ENCODE data around the gene MAGI2.

Gene MAGI2

GRCh38 chr7:78111386-78111785, 1342.1 kb downstream of the MAGI2 start:
- no peak for DNase-seq

GRCh38 chr7:78103475-78103874, 1350.0 kb downstream of the MAGI2 start:
- DNase-seq: no peak

- DNase-seq: no peak
Observed at GRCh38 chr7:78101076-78101475, 1352.4 kb downstream of the MAGI2 start.

- no peak for DNase-seq
Observed at GRCh38 chr7:78099715-78100394, 1353.6 kb downstream of the MAGI2 start.

- DNase-seq: no peak
Observed at GRCh38 chr7:78095549-78095948, 1357.9 kb downstream of the MAGI2 start.

- no peak for DNase-seq
Observed at GRCh38 chr7:78092331-78092730, 1361.1 kb downstream of the MAGI2 start.

- no peak for DNase-seq
Observed at GRCh38 chr7:78090616-78091015, 1362.9 kb downstream of the MAGI2 start.

- DNase-seq: no peak
Observed at GRCh38 chr7:78083476-78084120, 1369.9 kb downstream of the MAGI2 start.

- no peak for DNase-seq
Observed at GRCh38 chr7:78082556-78082955, 1370.9 kb downstream of the MAGI2 start.

GRCh38 chr7:78081888-78082287, 1371.6 kb downstream of the MAGI2 start:
- no peak for DNase-seq

- no peak for DNase-seq
Observed at GRCh38 chr7:78081344-78081743, 1372.1 kb downstream of the MAGI2 start.

- DNase-seq: no peak
Observed at GRCh38 chr7:78080811-78081210, 1372.7 kb downstream of the MAGI2 start.

- no peak for DNase-seq
Observed at GRCh38 chr7:78080241-78080640, 1373.2 kb downstream of the MAGI2 start.

GRCh38 chr7:78074713-78075112, 1378.8 kb downstream of the MAGI2 start:
- DNase-seq: no peak

- no peak for DNase-seq
Observed at GRCh38 chr7:78073609-78074382, 1379.7 kb downstream of the MAGI2 start.

- DNase-seq: no peak
Observed at GRCh38 chr7:78072201-78072590, 1381.3 kb downstream of the MAGI2 start.

GRCh38 chr7:78071491-78072200, 1381.8 kb downstream of the MAGI2 start:
- DNase-seq: no peak

- DNase-seq: no peak
Observed at GRCh38 chr7:78066599-78066998, 1386.9 kb downstream of the MAGI2 start.

GRCh38 chr7:78063758-78064157, 1389.7 kb downstream of the MAGI2 start:
- DNase-seq: no peak

GRCh38 chr7:78062214-78062613, 1391.3 kb downstream of the MAGI2 start:
- DNase-seq: no peak

- no peak for DNase-seq
Observed at GRCh38 chr7:78057571-78057970, 1395.9 kb downstream of the MAGI2 start.

GRCh38 chr7:78055599-78055998, 1397.9 kb downstream of the MAGI2 start:
- no peak for DNase-seq

GRCh38 chr7:78055001-78055573, 1398.4 kb downstream of the MAGI2 start:
- no peak for DNase-seq

Measured in NCI-H446 (cell line).